ENCODE results near the gene NOTCH1. TPM values are rescaled to one million over a fixed set of nuclear protein-coding genes. Genes with fewer than 3 reads are reported as not detected.

The NOTCH1 gene
- total and polyA plus RNA-seq, 2 of the 4 experiments (the other 2 are of a cell fraction), result 1.8 to 6.0 TPM

DNA sequence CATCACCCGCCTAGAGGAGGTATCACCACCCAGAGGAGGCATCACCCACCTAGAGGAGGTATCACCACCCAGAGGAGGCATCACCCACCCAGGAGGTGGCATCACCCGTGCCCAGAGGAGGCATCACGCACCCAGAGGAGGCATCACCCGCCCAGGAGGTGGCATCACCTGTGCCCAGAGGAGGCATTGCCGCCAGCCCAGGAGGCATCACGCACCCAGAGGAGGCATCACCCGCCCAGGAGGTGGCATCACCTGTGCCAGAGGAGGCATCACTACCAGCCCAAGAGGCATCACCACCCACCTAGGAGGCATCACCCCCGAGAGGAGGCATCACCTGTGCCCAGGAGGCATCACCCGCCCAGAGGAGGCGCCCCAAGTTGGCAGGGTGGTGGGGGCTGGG, 2.6 kb downstream of the NOTCH1 start:
- Histone ChIP-seq H2AK9ac (replicated peaks; ENCODE audit: low read depth, low read length, poor library complexity) (no peak overlapping the region), H3K4me3 (ENCODE audit: insufficient read depth, low read depth, low read length) (no peak overlapping the region), H3K27ac (ENCODE audit: insufficient read depth, low read length) (no peak overlapping the region), H3K23ac (ENCODE audit: low read depth, low read length) (no peak overlapping the region), H3K27me3 (ENCODE audit: control insufficient read depth, insufficient read depth, low read length) (no peaks in the 10 kb centered on the region), H3K79me1 (ENCODE audit: low read depth in 1 of 2, low read length in 2 of 2) (peaks cover 18 to 65% of the 10 kb centered on the region in 2 experiments), H3K14ac (replicated peaks; ENCODE audit: low read depth, low read length) (no peak overlapping the region), H2AFZ (replicated peaks; ENCODE audit: low read length, poor library complexity) (no peak overlapping the region), H2BK20ac (ENCODE audit: low read depth, low read length) (no peak overlapping the region), H3K56ac (ENCODE audit: extremely low read depth, insufficient read depth, low read length) (no peak overlapping the region), H4K8ac (ENCODE audit: low read depth in 2 of 2, low read length in 2 of 2) (no peak overlapping the region), H3K4me2 (ENCODE audit: low read depth, low read length) (no peak overlapping the region), H3K36me3 (ENCODE audit: control insufficient read depth, insufficient read depth, low read length) (peaks cover 13% of the 10 kb centered on the region; the same call in 1 of the 2 replicates), H4K20me1 (ENCODE audit: insufficient read depth, low read length) (peaks cover 55% of the 10 kb centered on the region), H2AK5ac (ENCODE audit: low read depth, low read length) (no peak overlapping the region; the same call in 1 of the 2 replicates), H2BK5ac (ENCODE audit: low read depth, low read length, poor library complexity, severe bottlenecking) (no peak overlapping the region), H3K9ac (ENCODE audit: low read depth, low read length) (no peak overlapping the region), H2BK120ac (ENCODE audit: low read depth, low read length) (no peak overlapping the region), H4K5ac (ENCODE audit: low read depth, low read length) (no peak overlapping the region), H3K4ac (ENCODE audit: low read depth, low read length) (no peak overlapping the region), H3K9me1 (ENCODE audit: insufficient read depth, low read length) (no peaks in the 10 kb centered on the region), H3K9me3 (ENCODE audit: control insufficient read depth, insufficient read depth, low read length) (no peaks in the 10 kb centered on the region), H4K91ac (ENCODE audit: insufficient read depth, low read depth, low read length) (no peak overlapping the region), H3K4me1 (ENCODE audit: control insufficient read depth, insufficient read depth, low read length) (peaks cover 18% of the 10 kb centered on the region), H2BK15ac (ENCODE audit: low read depth, low read length) (no peak overlapping the region), H3K18ac (ENCODE audit: low read depth, low read length) (no peak overlapping the region)
- BruUV-seq (replicated peaks), result no TSS peak
- 100% methylated on average over 3 of the region's 10 CpGs; no CpG with 5 or more reads in 1 of the 2 experiments for WGBS, 2 experiments (ENCODE audit: extremely low coverage in 2 of 2, insufficient read length in 1 of 2)
- CTCF ChIA-PET, result interaction anchor here (0.6 kb wide), 1 partner anchor 23 kb away, joined by 4 read pairs; no protein-coding TSS in a partner anchor
- dilution Hi-C loops (cut with HindIII; ENCODE audit: low sequenced_read_pairs, unreplicated experiment), result no loop called here
- no peak for TF ChIP-seq MAFK (IDR thresholded peaks at IDR 0.05; ENCODE audit: low read depth, low read length)
- TF ChIP-seq BHLHE40 (IDR thresholded peaks at IDR 0.05; ENCODE audit: low read depth, low read length), result no peak
- TF ChIP-seq NFE2L2 (IDR thresholded peaks at IDR 0.05; ENCODE audit: low read depth, low read length), result no peak
- TF ChIP-seq FOS (IDR thresholded peaks at IDR 0.05; ENCODE audit: low read depth, low read length), result no peak
- TF ChIP-seq, protein P1, sequence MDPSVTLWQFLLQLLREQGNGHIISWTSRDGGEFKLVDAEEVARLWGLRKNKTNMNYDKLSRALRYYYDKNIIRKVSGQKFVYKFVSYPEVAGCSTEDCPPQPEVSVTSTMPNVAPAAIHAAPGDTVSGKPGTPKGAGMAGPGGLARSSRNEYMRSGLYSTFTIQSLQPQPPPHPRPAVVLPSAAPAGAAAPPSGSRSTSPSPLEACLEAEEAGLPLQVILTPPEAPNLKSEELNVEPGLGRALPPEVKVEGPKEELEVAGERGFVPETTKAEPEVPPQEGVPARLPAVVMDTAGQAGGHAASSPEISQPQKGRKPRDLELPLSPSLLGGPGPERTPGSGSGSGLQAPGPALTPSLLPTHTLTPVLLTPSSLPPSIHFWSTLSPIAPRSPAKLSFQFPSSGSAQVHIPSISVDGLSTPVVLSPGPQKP (IDR thresholded peaks at IDR 0.05; ENCODE audit: borderline replicate concordance, low read depth, low read length), result no peak
- TF ChIP-seq, protein P2, sequence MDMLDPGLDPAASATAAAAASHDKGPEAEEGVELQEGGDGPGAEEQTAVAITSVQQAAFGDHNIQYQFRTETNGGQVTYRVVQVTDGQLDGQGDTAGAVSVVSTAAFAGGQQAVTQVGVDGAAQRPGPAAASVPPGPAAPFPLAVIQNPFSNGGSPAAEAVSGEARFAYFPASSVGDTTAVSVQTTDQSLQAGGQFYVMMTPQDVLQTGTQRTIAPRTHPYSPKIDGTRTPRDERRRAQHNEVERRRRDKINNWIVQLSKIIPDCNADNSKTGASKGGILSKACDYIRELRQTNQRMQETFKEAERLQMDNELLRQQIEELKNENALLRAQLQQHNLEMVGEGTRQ (IDR thresholded peaks at IDR 0.05; ENCODE audit: low read depth, low read length), result no peak
- TF ChIP-seq RFX5 (IDR thresholded peaks at IDR 0.05; ENCODE audit: low read depth, low read length), result no peak
- no peak for TF ChIP-seq MXI1 (IDR thresholded peaks at IDR 0.05; ENCODE audit: borderline replicate concordance, low read depth, low read length)
- no peak for TF ChIP-seq RAD21 (IDR thresholded peaks at IDR 0.05; ENCODE audit: low read length)
- TF ChIP-seq RCOR1 (IDR thresholded peaks at IDR 0.05; ENCODE audit: insufficient replicate concordance, low read length), result no peak
- TF ChIP-seq POLR2A (IDR thresholded peaks at IDR 0.05; ENCODE audit: low read depth, low read length), result no peak
- TF ChIP-seq SMC3 (IDR thresholded peaks at IDR 0.05; ENCODE audit: low read depth, low read length), result no peak
- no peak for TF ChIP-seq CEBPB (IDR thresholded peaks at IDR 0.05; ENCODE audit: low read depth, low read length)
- TF ChIP-seq CHD1 (IDR thresholded peaks at IDR 0.05; ENCODE audit: low read depth, low read length), result no peak
- TF ChIP-seq, protein P3, sequence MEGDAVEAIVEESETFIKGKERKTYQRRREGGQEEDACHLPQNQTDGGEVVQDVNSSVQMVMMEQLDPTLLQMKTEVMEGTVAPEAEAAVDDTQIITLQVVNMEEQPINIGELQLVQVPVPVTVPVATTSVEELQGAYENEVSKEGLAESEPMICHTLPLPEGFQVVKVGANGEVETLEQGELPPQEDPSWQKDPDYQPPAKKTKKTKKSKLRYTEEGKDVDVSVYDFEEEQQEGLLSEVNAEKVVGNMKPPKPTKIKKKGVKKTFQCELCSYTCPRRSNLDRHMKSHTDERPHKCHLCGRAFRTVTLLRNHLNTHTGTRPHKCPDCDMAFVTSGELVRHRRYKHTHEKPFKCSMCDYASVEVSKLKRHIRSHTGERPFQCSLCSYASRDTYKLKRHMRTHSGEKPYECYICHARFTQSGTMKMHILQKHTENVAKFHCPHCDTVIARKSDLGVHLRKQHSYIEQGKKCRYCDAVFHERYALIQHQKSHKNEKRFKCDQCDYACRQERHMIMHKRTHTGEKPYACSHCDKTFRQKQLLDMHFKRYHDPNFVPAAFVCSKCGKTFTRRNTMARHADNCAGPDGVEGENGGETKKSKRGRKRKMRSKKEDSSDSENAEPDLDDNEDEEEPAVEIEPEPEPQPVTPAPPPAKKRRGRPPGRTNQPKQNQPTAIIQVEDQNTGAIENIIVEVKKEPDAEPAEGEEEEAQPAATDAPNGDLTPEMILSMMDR (conservative IDR thresholded peaks at IDR 0.05; ENCODE audit: low read depth, low read length), result no peak
- no peak for TF ChIP-seq MAZ (IDR thresholded peaks at IDR 0.05; ENCODE audit: borderline replicate concordance, low read depth, low read length)
- in situ Hi-C loops (cut with MboI; ENCODE audit: low sequenced_read_pairs), result no loop called here
- ATAC-seq (ENCODE audit: low read depth), result no peak
- no peak for DNase-seq
- POLR2A ChIA-PET (ENCODE audit: unreplicated experiment), result no interaction called here
- intact Hi-C loops (cut with micrococcal nuclease), result no loop called here

Data from IMR-90 (cell line).